HFF-Myc (cell line): ENCODE data around the gene OPALIN.

ENCODE experiments used
- DNase-seq: peaks from one replicate; pipeline ENCODE4 v3.0.0-alpha.2; 2011; ENCODE audit warnings: low read depth; ENCODE audit errors: extremely low read depth
- H3K4me3 ChIP-seq: replicated peaks from 2 replicates; pipeline ENCODE4 v1.5.1; 2011; ENCODE audit warnings: low read depth, mild to moderate bottlenecking, control low read depth, low read length
- CTCF ChIP-seq: IDR thresholded peaks from 2 replicates; pipeline ENCODE4 v1.5.1; 2012; ENCODE audit warnings: mild to moderate bottlenecking, low read depth, low read length, control low read depth; ENCODE audit errors: missing control alignments

The OPALIN gene

GRCh38 chr10:96357038-96357620 is 1.7 kb downstream of the OPALIN start:
- TF ChIP-seq CTCF, result no peak
- DNase-seq, result no peak
- no peak overlapping the region for H3K4me3 ChIP-seq

DNA sequence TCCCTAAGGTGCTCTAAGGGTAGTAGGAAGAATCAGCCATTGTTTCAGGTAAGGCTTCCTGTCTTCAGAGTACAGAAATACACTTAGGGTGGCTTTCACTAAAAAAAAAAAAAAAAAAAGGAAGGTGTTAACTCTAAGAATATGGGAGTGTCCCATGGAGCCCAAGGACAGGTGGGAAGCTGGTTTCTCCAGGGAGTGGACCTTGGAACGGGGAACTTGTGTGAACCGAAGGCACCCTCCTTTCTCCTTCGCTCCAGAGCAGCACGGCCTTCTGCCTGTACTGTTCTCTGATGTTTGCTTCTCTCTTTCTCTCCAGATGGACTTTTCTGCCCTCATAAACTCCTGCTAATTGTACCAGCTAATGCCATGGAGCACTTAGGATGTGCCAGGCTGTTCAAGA is 6.2 kb downstream of the OPALIN start:
- no peak for DNase-seq
- TF ChIP-seq CTCF, result no peak
- H3K4me3 ChIP-seq, result no peak overlapping the region

DNA sequence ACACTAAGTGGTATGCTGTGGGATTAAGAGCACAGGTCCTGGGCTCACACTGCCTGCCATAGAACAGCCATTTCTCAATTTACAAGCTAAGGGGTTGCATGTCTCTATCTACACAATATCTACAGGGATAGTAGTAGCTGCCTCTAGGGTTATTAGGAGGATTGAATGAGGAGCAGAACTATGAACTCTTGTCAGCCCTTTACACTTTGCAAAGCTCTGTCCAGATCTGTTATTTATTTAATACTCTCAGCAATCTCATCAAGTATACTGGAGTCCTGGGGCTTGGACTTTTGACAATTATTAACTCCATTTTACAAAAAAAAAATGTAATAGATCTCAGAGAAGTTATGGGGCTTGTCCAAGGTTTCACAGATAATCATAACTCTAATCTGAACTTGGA is 6.8 kb downstream of the OPALIN start:
- DNase-seq, result no peak
- TF ChIP-seq CTCF, result no peak
- H3K4me3 ChIP-seq, result no peak overlapping the region

DNA sequence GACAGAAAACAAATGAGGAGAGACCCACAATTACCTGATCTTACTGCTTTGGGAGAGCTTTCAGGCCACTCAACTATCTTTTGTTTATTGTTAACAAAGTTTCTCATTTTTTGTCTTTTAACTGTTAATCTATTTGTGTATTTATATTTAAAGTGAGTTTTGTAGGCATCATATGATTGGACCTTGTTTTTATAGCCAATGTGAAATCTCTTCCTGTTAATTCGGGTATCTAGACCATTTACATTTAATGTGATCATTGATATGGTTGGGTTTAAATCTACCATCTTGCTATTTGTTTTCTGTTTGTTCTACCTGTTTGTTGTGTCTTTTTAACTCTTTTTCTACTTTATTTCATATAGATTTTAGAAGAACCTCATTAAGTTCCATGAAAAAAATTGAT is 12.5 kb downstream of the OPALIN start:
- no peak overlapping the region for H3K4me3 ChIP-seq
- TF ChIP-seq CTCF, result no peak
- no peak for DNase-seq

GRCh38 chr10:96345222-96345621 is 13.6 kb downstream of the OPALIN start:
- no peak overlapping the region for H3K4me3 ChIP-seq
- no peak for TF ChIP-seq CTCF
- DNase-seq, result no peak

DNA sequence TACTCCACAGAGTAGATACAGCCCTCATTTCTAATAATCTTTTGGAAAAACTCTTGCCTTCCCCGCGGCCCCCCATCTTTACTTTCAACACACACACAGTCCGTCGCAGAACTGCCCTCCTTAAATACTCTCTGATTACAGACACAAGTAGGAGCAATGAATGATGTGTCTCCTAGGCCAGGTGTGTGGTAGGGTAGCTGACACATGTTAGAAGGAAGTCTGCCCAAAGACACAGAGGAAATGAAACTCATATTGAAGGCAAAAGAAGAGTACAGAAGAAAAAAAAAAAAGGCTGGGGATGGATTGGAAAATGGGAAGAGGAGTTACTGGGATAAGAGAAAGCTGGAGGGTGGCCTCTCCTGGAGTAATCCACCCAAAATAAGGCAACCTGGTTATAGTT is 14.6 kb downstream of the OPALIN start:
- TF ChIP-seq CTCF, result no peak
- DNase-seq, result no peak
- no peak overlapping the region for H3K4me3 ChIP-seq

DNA sequence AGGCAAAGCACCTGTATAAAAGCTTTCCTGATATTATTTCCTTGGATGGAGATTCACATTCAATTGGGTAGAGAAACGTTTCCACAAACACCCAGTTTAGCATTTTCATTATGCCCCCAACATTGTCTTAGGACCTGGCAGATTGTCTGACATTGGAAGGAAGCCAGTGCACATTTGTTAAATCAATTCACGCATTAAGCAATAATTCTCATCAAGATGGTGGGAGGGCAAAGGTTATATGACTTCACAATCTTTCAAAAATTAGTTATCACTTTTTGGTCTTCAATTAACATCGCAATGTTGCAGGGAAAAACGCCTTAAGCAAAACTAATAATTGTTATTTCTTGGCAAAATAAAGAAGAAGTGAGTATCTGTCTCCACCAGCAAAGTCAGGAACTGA is 16.4 kb downstream of the OPALIN start:
- no peak for TF ChIP-seq CTCF

More for the DNA sequence above, 16.4 kb downstream of the OPALIN start:
- DNase-seq, result no peak
- no peak overlapping the region for H3K4me3 ChIP-seq
